ENCODE measurements around the gene OTULIN.

OTULIN gene

DNA sequence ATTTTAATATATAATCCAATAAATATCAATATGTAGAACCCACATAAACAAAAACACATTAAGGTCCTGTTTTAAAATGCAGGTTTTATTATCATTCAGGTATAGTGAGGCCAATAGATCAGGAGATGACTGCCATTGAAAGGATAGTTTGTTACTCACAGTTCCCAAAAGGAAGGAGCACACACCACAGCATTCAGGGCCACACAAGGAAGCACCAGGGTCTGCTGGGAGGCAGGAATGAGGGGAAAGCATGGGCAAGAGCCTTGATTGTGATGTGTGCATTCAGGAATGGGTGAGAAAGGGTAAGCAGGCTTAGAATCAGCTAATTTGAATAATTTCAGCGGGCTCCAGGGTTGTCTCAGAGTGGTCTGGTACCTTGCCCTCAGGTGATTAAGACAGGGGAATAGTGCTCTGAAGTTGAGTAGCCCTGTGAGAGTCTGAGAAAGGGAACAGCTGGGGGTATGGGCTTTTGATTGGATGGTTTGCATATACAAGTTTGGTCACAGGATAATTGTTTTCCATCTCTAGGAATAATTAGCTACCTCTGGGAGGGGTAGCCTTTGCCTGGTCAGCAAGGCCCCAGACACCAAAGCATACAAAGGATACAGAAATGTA lies 19.8 kb upstream of the OTULIN start:
- H3K36me3 ChIP-seq (ENCODE audit: insufficient read depth) = no peaks in the 10 kb centered on the region
- H3K27ac ChIP-seq = no peak overlapping the region
- no peak overlapping the region for H3K4me3 ChIP-seq (IDR thresholded peaks at IDR 0.05; ENCODE audit: insufficient read depth, low read depth, low read length)
- no peaks in the 10 kb centered on the region for H3K79me2 ChIP-seq (ENCODE audit: insufficient read depth, low read depth)
- no peak overlapping the region for H3K9ac ChIP-seq
- H3K4me2 ChIP-seq = no peak overlapping the region
- no peaks in the 10 kb centered on the region for H3K4me1 ChIP-seq (ENCODE audit: low read depth, poor library complexity, severe bottlenecking)
- TF ChIP-seq, protein P1, sequence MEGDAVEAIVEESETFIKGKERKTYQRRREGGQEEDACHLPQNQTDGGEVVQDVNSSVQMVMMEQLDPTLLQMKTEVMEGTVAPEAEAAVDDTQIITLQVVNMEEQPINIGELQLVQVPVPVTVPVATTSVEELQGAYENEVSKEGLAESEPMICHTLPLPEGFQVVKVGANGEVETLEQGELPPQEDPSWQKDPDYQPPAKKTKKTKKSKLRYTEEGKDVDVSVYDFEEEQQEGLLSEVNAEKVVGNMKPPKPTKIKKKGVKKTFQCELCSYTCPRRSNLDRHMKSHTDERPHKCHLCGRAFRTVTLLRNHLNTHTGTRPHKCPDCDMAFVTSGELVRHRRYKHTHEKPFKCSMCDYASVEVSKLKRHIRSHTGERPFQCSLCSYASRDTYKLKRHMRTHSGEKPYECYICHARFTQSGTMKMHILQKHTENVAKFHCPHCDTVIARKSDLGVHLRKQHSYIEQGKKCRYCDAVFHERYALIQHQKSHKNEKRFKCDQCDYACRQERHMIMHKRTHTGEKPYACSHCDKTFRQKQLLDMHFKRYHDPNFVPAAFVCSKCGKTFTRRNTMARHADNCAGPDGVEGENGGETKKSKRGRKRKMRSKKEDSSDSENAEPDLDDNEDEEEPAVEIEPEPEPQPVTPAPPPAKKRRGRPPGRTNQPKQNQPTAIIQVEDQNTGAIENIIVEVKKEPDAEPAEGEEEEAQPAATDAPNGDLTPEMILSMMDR (conservative IDR thresholded peaks at IDR 0.05; ENCODE audit: low read depth, low read length) = no peak
- H4K20me1 ChIP-seq (ENCODE audit: insufficient read depth) = no peaks in the 10 kb centered on the region
- H2AFZ ChIP-seq (ENCODE audit: low read depth) = no peak overlapping the region
- H3K27me3 ChIP-seq (ENCODE audit: insufficient read depth, low read depth) = no peaks in the 10 kb centered on the region

DNA sequence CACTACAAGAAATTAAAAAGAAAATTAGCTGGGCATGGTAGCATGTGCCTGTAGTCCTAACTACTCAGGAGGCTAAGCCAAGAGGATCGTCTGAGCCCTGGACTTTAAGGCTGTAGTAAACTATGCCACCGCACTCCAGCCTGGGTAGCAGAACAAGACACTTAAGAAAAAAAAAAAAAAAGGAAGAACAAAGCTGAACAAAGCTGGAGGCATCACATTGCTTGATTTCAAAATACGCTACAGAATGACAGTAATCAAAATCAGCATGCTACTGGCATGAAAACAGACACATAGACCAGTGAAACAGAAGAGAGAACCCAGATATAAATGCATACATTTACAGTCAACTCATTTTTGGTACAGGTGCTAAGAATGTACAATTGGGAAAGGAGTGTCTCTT lies 14.5 kb upstream of the OTULIN start:
- H3K4me1 ChIP-seq (ENCODE audit: low read depth, poor library complexity, severe bottlenecking) = no peaks in the 10 kb centered on the region

DNA sequence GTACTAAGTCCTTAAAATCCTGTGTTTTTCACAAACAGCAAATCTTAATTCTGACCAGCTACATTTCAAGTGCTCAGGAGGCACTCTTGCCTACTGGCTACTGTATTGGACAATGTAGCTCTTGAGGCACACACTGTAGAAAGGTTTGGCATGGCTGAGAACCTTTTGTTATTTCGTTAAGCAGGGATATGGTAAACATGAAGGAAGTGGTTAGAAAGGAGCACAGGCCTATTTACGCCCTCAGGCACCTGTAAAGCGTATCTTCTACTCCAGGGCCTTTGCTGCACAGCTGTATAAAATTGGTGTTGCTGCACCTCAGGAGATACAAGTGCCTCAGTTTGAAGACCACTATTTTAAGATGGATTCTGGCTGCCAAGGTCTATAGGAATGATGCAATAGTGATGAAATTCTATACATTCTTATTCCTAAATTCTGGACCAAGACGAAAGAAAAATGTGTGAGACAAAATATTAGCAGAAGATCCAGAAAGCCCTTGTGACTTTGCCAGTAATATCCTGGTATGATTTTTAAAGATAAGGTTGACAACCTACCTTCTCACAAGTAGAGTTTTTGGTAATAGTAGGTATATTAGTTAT lies 9.3 kb upstream of the OTULIN start:
- Histone ChIP-seq H4K20me1 (ENCODE audit: insufficient read depth) (no peaks in the 10 kb centered on the region), H3K79me2 (ENCODE audit: insufficient read depth, low read depth) (no peaks in the 10 kb centered on the region), H3K9ac (no peak overlapping the region), H3K4me3 (IDR thresholded peaks at IDR 0.05; ENCODE audit: insufficient read depth, low read depth, low read length) (no peak overlapping the region), H2AFZ (ENCODE audit: low read depth) (no peak overlapping the region), H3K4me2 (no peak overlapping the region), H3K27ac (no peak overlapping the region), H3K4me1 (ENCODE audit: low read depth, poor library complexity, severe bottlenecking) (no peaks in the 10 kb centered on the region), H3K27me3 (ENCODE audit: insufficient read depth, low read depth) (no peaks in the 10 kb centered on the region), H3K36me3 (ENCODE audit: insufficient read depth) (no peaks in the 10 kb centered on the region)
- TF ChIP-seq, protein P1 (conservative IDR thresholded peaks at IDR 0.05; ENCODE audit: low read depth, low read length) = no peak

More for the DNA sequence above, 14.5 kb upstream of the OTULIN start:
- Histone ChIP-seq H2AFZ (ENCODE audit: low read depth) (no peak overlapping the region), H3K79me2 (ENCODE audit: insufficient read depth, low read depth) (no peaks in the 10 kb centered on the region), H3K27me3 (ENCODE audit: insufficient read depth, low read depth) (no peaks in the 10 kb centered on the region), H3K27ac (no peak overlapping the region), H3K36me3 (ENCODE audit: insufficient read depth) (no peaks in the 10 kb centered on the region), H3K4me3 (IDR thresholded peaks at IDR 0.05; ENCODE audit: insufficient read depth, low read depth, low read length) (no peak overlapping the region), H4K20me1 (ENCODE audit: insufficient read depth) (no peaks in the 10 kb centered on the region), H3K4me2 (no peak overlapping the region), H3K9ac (no peak overlapping the region)
- TF ChIP-seq, protein P1 (conservative IDR thresholded peaks at IDR 0.05; ENCODE audit: low read depth, low read length) = no peak

DNA sequence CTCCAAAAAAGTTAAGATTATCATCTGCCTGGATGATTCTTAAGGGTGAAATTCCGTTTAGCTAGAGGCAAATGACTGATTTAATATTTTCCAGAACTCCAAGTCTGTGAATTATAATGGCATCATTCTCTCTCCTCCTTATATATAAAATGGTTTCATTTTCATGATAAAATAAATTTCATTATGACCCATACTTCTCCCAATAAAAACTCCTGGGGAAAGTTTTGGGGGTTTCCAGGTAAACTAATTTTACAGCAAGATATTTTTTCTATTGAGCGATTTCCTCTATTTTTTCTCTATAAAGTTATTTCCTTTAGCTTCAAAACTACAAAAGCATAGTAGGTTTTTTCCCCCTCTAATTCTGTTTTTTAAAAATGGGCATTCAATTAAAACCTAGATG lies 7.6 kb upstream of the OTULIN start:
- Histone ChIP-seq H3K36me3 (ENCODE audit: insufficient read depth) (no peaks in the 10 kb centered on the region), H3K27me3 (ENCODE audit: insufficient read depth, low read depth) (no peaks in the 10 kb centered on the region), H3K4me2 (no peak overlapping the region), H3K4me1 (ENCODE audit: low read depth, poor library complexity, severe bottlenecking) (no peaks in the 10 kb centered on the region), H4K20me1 (ENCODE audit: insufficient read depth) (no peaks in the 10 kb centered on the region), H3K9ac (no peak overlapping the region), H3K79me2 (ENCODE audit: insufficient read depth, low read depth) (no peaks in the 10 kb centered on the region), H2AFZ (ENCODE audit: low read depth) (no peak overlapping the region), H3K27ac (no peak overlapping the region), H3K4me3 (IDR thresholded peaks at IDR 0.05; ENCODE audit: insufficient read depth, low read depth, low read length) (no peak overlapping the region)
- TF ChIP-seq, protein P1 (conservative IDR thresholded peaks at IDR 0.05; ENCODE audit: low read depth, low read length) = no peak

All from KMS-11 (cell line).